Subcutaneous abdominal adipose tissue (tissue), 5 donors: Measurements from ENCODE around the gene CENPF.
"Not testable (repeated sequence)": the region's sequence is repeated elsewhere in the genome, so short reads cannot be mapped to it uniquely, and the experiment has no call there.

Experiments used
- H3K27ac ChIP-seq: one replicate; pipeline ENCODE4 v1.7.0; 2013; ENCODE audit warnings: low read depth, mild to moderate bottlenecking, inconsistent platforms, low read length, moderate library complexity
- H3K27me3 ChIP-seq, 5 donors: one replicate each; pipeline ENCODE4 v1.7.0; 2013; ENCODE audit warnings: low read length in 5 of 5, inconsistent platforms in 1 of 5; ENCODE audit not compliant: control insufficient read depth in 5 of 5, insufficient read depth in 4 of 5
- H3K36me3 ChIP-seq, 5 donors: one replicate each; pipeline ENCODE4 v1.7.0; 2013; ENCODE audit warnings: low read length in 5 of 5; ENCODE audit not compliant: control insufficient read depth in 5 of 5, insufficient read depth in 5 of 5
- H3K4me1 ChIP-seq, 5 donors: one replicate each; pipeline ENCODE4 v1.7.0; 2013; ENCODE audit warnings: low read length in 5 of 5, mild to moderate bottlenecking in 3 of 5, moderate library complexity in 1 of 5; ENCODE audit not compliant: control insufficient read depth in 5 of 5, insufficient read depth in 5 of 5
- H3K4me3 ChIP-seq, 5 donors: one replicate each; pipeline ENCODE4 v1.7.0; 2013; ENCODE audit warnings: low read length in 5 of 5, low read depth in 1 of 5
- H3K9ac ChIP-seq, 5 donors: one replicate each; pipeline ENCODE4 v1.7.0; 2013; ENCODE audit warnings: low read length in 5 of 5, mild to moderate bottlenecking in 4 of 5, moderate library complexity in 3 of 5
- H3K9me3 ChIP-seq, 5 donors: one replicate each; pipeline ENCODE4 v1.7.0; 2013; ENCODE audit warnings: low read length in 5 of 5; ENCODE audit not compliant: control insufficient read depth in 5 of 5
- donor health status: healthy.
- donor health status: healthy.
- donor health status: healthy.
- donor health status: healthy.
- donor health status: healthy.

Gene CENPF

DNA sequence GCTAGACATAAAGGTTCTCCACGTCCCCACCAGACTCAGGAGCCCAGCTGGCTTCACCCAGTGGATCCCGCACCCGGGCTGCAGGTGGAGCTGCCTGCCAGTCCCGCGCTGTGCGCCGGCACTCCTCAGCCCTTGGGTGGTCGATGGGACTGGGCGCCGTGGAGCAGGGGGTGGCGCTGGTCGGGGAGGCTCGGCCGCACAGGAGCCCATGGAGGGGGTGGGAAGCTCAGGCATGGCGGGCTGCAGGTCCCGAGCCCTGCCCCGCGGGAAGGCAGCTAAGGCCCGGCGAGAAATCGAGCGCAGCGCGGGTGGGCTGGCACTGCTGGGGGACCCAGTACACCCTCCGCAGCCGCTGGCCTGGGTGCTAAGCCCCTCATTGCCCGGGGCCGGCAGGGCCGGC is 70.0 kb downstream of the CENPF start:
- not testable (repeated sequence) for H3K4me3 ChIP-seq, H3K4me1 ChIP-seq, H3K27me3 ChIP-seq, H3K27ac ChIP-seq, H3K9me3 ChIP-seq, H3K36me3 ChIP-seq, H3K9ac ChIP-seq

DNA sequence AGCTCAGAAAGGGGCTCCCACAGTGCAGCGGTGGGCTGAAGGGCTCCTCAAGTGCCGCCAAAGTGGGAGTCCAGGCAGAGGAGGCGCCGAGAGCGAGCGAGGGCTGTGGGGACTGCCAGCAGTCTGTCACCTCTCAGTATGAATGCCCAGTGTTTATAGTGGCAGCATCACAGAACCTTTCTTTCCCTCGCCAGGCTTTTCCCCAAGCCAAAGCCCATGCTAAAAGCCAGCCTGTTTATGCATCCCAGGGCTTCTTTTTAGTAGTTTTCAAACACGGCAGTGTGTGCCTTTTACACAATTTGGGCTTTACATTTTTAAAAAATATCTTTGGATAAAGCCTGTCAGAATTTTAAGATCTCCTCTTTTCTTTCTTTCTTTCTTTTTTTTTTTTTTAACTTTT is 70.6 kb downstream of the CENPF start:
- H3K9me3 ChIP-seq = peaks cover 0 to 2% (median 0%) of the 10 kb centered on the region in 5 donors
- H3K4me3 ChIP-seq = no peak overlapping the region
- no peak overlapping the region for H3K9ac ChIP-seq
- peaks cover 0 to 6% (median 0%) of the 10 kb centered on the region in 5 donors for H3K4me1 ChIP-seq
- no peak overlapping the region for H3K27ac ChIP-seq
- H3K27me3 ChIP-seq = no peaks in the 10 kb centered on the region
- H3K36me3 ChIP-seq = no peaks in the 10 kb centered on the region

DNA sequence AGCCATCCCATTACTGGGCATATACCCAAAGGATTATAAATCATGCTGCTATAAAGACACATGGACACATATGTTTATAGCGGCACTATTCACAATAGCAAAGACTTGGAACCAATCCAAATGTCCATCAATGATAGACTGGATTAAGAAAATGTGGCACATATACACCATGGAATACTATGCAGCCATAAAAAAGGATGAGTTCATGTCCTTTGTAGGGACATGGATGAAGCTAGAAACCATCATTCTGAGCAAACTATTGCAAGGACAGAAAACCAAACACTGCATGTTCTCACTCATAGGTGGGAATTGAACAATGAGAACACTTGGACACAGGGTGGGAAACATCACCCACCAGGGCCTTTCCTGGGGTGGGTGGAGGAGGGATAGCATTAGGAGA is 72.5 kb downstream of the CENPF start:
- not testable (repeated sequence) for H3K9ac ChIP-seq, H3K27ac ChIP-seq, H3K27me3 ChIP-seq, H3K4me3 ChIP-seq, H3K9me3 ChIP-seq, H3K36me3 ChIP-seq, H3K4me1 ChIP-seq

DNA sequence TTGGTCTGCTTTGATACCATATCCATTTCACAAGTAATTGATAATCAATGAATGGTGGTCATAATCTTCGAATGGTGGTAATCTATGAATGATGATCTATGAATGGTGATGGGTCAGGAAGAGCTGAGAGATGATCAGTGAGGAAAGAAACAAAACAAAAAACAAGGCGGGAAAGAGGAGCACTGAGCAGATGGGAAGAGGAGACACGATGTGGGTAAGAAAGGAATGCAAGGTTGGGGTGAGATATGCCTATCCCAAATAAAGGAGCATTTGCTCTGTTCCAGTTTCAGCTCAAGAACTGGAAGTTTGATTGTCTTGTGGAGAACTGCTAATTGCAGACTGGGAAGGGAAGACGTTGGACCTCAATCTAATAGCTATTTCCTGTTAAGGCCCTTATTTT is 73.8 kb downstream of the CENPF start:
- H3K4me1 ChIP-seq = no peaks in the 10 kb centered on the region
- H3K27ac ChIP-seq = no peak overlapping the region

DNA sequence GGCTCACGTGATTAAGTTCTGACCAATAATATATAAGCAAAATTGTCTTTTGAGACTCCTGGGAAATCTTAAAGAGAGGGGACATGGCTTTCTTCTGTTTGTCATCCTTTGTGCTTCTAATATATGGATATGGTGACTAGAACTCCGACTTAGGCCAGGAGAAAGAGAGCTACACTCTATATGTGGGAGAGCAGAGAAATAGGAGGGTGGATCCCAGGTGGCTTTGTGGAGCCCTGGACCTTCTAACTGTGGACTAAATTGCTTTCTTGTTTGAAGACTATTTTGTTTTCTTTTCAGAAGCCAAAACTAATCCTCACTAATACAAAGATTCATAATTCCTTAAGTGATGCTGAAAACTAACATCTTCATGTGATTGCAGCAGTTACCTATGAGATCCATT is 75.0 kb downstream of the CENPF start:
- Histone ChIP-seq H3K27me3 (no peaks in the 10 kb centered on the region), H3K4me1 (no peaks in the 10 kb centered on the region), H3K9me3 (peaks cover 0 to 2% (median 0%) of the 10 kb centered on the region in 5 donors), H3K36me3 (no peaks in the 10 kb centered on the region), H3K9ac (no peak overlapping the region), H3K4me3 (no peak overlapping the region), H3K27ac (no peak overlapping the region)

More for the DNA sequence above, 73.8 kb downstream of the CENPF start:
- Histone ChIP-seq H3K9ac (no peak overlapping the region), H3K9me3 (peaks cover 0 to 2% (median 0%) of the 10 kb centered on the region in 5 donors), H3K4me3 (no peak overlapping the region), H3K27me3 (no peaks in the 10 kb centered on the region), H3K36me3 (no peaks in the 10 kb centered on the region)

DNA sequence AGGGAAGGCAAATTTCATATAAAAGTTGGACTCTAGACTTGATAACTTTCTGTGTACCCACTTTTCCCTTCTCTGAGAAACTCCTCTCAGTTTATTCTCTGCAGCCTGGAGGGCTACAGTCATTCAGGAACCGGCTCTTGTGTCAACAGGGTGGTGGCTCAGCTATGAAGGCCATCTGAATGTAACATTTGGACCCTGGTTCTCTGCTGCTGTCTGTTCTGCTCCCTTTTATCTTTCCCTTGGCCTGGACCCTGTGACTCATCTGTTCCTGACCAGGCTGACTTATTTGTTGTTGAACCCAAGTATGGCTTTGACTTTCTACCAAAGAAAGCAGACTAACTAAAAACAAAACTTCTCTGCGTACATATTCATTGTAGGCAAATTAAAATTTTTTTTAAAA is 75.4 kb downstream of the CENPF start:
- H3K4me3 ChIP-seq = no peak overlapping the region
- H3K9me3 ChIP-seq = peaks cover 0 to 2% (median 0%) of the 10 kb centered on the region in 5 donors
- no peak overlapping the region for H3K9ac ChIP-seq
- H3K4me1 ChIP-seq = no peaks in the 10 kb centered on the region
- H3K27ac ChIP-seq = no peak overlapping the region
- H3K36me3 ChIP-seq = no peaks in the 10 kb centered on the region
- no peaks in the 10 kb centered on the region for H3K27me3 ChIP-seq

DNA sequence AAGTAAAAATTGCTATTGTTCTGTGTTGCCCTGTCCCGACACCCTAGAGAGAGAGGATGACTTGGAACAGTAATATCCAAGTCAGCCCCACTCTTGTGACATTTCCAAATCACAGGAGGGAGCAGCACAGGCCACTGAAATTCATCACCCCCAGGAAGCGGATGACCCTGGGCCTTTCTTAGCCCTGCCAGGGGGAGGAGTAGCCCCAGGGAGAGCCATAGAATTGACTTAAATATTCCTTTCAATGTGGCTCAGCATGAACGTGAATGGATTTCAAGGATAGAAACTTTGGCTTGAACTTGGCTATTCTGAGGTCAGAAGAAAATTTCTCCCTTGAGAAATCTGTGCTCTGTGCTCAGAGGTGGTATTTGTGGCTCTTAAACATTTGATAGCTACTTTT is 80.6 kb downstream of the CENPF start:
- Histone ChIP-seq H3K27me3 (no peaks in the 10 kb centered on the region), H3K9me3 (no peaks in the 10 kb centered on the region), H3K4me3 (no peak overlapping the region), H3K9ac (no peak overlapping the region), H3K4me1 (no peaks in the 10 kb centered on the region), H3K27ac (no peak overlapping the region), H3K36me3 (no peaks in the 10 kb centered on the region)

DNA sequence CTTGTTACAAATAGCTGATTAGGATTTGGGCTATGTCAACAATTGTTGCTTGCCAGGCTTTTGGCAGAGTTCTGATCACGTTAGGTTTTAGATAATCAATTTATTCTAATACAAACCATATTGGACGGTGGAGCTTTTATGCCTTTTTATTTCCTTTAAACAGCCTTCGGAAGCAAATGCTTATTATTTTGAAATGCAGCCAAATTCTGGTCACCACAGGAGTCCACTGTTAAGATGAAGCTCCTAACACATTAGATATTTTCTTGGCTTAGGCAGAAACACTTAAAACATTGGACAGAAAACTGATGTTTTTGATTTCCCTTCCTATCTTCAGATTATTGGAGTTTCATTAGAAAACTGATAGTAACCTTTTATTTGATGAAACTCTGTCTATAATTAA is 82.9 kb downstream of the CENPF start:
- Histone ChIP-seq H3K9me3 (no peaks in the 10 kb centered on the region), H3K9ac (no peak overlapping the region), H3K27ac (no peak overlapping the region)

DNA sequence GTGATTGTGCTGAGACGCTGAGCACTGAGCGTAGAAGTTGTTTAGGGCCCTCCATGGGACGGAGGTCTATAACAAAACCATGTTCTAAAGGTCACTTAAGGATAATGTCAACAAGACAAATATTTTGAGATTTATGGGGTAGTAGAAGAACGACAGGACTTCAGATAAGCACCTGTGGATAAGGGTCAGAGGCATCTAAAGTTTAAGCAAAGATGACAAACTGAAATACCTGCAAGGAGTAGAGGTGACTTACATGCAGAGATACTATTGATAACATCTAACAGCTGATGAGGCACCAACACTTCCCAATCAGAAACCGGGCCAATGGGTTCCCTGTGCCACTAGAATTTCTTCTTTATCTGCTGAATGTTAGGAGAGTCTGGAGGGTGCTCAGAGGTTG is 83.5 kb downstream of the CENPF start:
- Histone ChIP-seq H3K27ac (no peak overlapping the region), H3K9ac (no peak overlapping the region), H3K27me3 (no peaks in the 10 kb centered on the region), H3K9me3 (no peaks in the 10 kb centered on the region), H3K4me1 (no peaks in the 10 kb centered on the region), H3K36me3 (no peaks in the 10 kb centered on the region), H3K4me3 (no peak overlapping the region)

More for the DNA sequence above, 82.9 kb downstream of the CENPF start:
- Histone ChIP-seq H3K27me3 (no peaks in the 10 kb centered on the region), H3K4me3 (no peak overlapping the region), H3K4me1 (no peaks in the 10 kb centered on the region), H3K36me3 (no peaks in the 10 kb centered on the region)

DNA sequence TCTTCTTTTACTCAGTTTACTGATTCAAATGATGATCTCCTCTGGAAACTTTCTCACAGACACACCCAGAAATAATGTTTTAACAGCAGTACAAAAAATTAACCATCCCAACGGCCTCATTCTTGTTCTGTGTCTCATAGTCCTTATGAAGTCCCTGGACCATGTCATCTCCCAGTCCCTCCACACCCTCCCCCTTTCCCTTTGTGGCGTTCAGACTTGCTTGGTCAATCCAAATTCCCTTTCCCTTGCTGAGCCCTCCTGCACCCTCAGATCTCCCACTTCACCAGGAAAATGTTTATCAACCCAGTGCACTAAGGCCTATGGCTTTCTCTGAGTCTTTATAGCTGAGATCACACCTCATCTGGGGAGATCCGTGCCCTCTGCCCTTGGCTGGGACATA is 85.9 kb downstream of the CENPF start:
- Histone ChIP-seq H3K4me3 (no peak overlapping the region), H3K27ac (no peak overlapping the region), H3K36me3 (no peaks in the 10 kb centered on the region), H3K4me1 (no peaks in the 10 kb centered on the region), H3K9me3 (no peaks in the 10 kb centered on the region), H3K27me3 (no peaks in the 10 kb centered on the region), H3K9ac (no peak overlapping the region)

DNA sequence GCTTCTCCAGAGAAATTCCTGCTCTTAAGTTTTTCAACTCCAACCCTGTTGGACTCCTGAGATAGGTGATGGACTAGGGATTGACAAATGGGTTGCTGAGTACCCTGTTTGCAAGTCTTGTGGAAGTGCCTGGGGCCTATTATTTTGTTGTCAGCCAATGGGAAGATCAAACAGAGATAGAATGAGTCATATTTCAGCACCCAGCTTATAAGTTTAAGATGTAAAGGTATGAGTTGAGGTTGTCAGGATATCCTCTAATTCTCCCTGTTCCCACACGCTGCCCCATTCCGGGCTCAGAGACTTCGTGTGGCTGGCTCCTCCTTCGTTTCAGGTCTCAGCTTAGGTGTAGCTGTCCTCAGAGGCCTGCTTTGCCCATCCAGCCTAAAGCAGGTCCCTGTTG is 91.8 kb downstream of the CENPF start:
- Histone ChIP-seq H3K4me3 (no peak overlapping the region), H3K4me1 (no peaks in the 10 kb centered on the region), H3K9ac (no peak overlapping the region), H3K27me3 (no peaks in the 10 kb centered on the region), H3K27ac (no peak overlapping the region), H3K36me3 (no peaks in the 10 kb centered on the region), H3K9me3 (no peaks in the 10 kb centered on the region)
